ENCODE measurements around the gene DNAH5. TPM values are rescaled to one million over a fixed set of nuclear protein-coding genes. Genes with fewer than 3 reads are reported as not detected.

Gene DNAH5
- total and polyA plus RNA-seq, 2 of the 13 experiments (the other 11 are each of a cell fraction or from before 2014, with no cell fraction given), result 0.09 TPM

DNA sequence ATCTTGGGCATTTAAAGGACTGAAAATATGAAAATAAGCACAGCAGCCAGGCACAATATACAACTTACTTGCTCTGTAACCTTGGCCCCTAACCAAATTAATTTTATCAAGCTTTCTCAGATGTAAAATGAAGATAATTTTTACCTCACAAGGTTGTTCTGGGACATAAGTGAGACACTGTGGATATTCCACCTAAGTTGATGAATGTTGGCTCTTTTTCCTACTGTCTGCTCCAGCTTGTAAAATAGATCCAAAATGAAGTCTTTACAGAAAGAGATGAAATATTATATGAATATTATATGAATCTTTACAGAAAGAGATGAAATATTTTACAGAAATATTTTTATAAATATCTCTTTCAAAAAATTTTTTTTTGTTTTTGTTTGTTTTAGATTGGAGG is 270.1 kb downstream of the DNAH5 start:
- POLR2A ChIA-PET, result no interaction called here
- no peak for TF ChIP-seq NFIC (IDR thresholded peaks at IDR 0.05; ENCODE audit: low read length)
- H3K27ac ChIP-seq (ENCODE audit: extremely low read length, insufficient read depth, low read length), result no peak overlapping the region
- no peak overlapping the region for H2AFZ ChIP-seq (ENCODE audit: low read length)
- no peak overlapping the region for H3K9ac ChIP-seq (ENCODE audit: insufficient read depth, low read depth, low read length)
- no TSS peak for BruUV-seq (replicated peaks)
- H4K20me1 ChIP-seq (ENCODE audit: insufficient read depth, low read length), result no peaks in the 10 kb centered on the region
- H3K4me2 ChIP-seq (ENCODE audit: low read depth, low read length), result no peak overlapping the region
- no peak for ATAC-seq
- H3K27me3 ChIP-seq (ENCODE audit: control insufficient read depth in 1 of 2, insufficient read depth in 2 of 2, low read length in 2 of 2), result no peaks in the 10 kb centered on the region
- H3K4me1 ChIP-seq (ENCODE audit: insufficient read depth, low read length), result no peaks in the 10 kb centered on the region
- H3K36me3 ChIP-seq (replicated peaks in 1 of 2; ENCODE audit: control insufficient read depth in 1 of 2, insufficient read depth in 2 of 2, low read length in 2 of 2), result no peaks in the 10 kb centered on the region
- intact Hi-C loops (cut with micrococcal nuclease; ENCODE audit: unreplicated experiment), result no loop called here
- no peaks in the 10 kb centered on the region for H3K79me2 ChIP-seq (ENCODE audit: insufficient read depth, low read length)
- H3K4me3 ChIP-seq (replicated peaks in 1 of 3; ENCODE audit: insufficient read depth in 1 of 3, low read depth in 2 of 3, low read length in 3 of 3), result no peak overlapping the region
- FAIRE-seq, result no peak
- DNase-seq (ENCODE audit: low spot score), result no peak
- 0 out of 2 replicates have a peak, but pooled peaks cover 9% of the 10 kb centered on the region for H3K9me3 ChIP-seq (ENCODE audit: low read length)
- in situ Hi-C loops (cut with HindIII; ENCODE audit: extremely low pct_ligation_motif_present, low pct_unique_long_range_greater_than_20kb), result no loop called here
- CTCF ChIA-PET (ENCODE audit: low intra/inter-chr PET ratio, low total read pairs), result no interaction called here

DNA sequence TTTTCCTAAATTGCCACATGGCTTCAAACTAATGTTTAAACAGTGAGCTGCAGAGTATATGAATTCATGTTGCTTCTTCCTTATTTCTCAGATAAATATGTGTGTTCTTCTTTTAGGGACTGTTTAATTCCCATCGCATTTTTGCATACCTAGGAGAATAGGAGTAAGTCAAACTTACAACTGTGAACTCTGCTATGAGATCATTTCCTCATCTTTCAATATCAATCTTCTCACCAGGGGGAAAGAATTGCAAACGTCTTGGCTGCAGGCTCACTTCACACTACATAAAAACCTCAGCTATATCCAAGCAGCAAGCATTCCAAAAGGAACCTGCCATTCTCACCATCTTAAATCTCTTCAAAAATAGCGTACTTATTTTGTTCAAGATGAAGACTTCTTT is 271.0 kb downstream of the DNAH5 start:
- 1% methylated on average over 3 of the region's 3 CpGs for WGBS (ENCODE audit: low lambda C conversion rate)
- 0 out of 2 replicates have a peak, but pooled peaks cover 9% of the 10 kb centered on the region for H3K9me3 ChIP-seq (ENCODE audit: low read length)
- BruUV-seq (replicated peaks), result no TSS peak
- FAIRE-seq, result no peak
- DNase-seq (ENCODE audit: low spot score), result no peak
- H3K27ac ChIP-seq (ENCODE audit: extremely low read length, insufficient read depth, low read length), result no peak overlapping the region
- TF ChIP-seq NFE2 (CRISPR knock-in tag; IDR thresholded peaks at IDR 0.05) (no peak), MZF1 (CRISPR knock-in tag; IDR thresholded peaks at IDR 0.05; ENCODE audit: borderline replicate concordance) (no peak), NR2F1 (CRISPR knock-in tag; IDR thresholded peaks at IDR 0.05) (no peak), ZFX (CRISPR knock-in tag; IDR thresholded peaks at IDR 0.05; ENCODE audit: low read depth) (no peak), NFKB2 (CRISPR knock-in tag; IDR thresholded peaks at IDR 0.05; ENCODE audit: borderline replicate concordance) (no peak)
- TF ChIP-seq, protein P1, sequence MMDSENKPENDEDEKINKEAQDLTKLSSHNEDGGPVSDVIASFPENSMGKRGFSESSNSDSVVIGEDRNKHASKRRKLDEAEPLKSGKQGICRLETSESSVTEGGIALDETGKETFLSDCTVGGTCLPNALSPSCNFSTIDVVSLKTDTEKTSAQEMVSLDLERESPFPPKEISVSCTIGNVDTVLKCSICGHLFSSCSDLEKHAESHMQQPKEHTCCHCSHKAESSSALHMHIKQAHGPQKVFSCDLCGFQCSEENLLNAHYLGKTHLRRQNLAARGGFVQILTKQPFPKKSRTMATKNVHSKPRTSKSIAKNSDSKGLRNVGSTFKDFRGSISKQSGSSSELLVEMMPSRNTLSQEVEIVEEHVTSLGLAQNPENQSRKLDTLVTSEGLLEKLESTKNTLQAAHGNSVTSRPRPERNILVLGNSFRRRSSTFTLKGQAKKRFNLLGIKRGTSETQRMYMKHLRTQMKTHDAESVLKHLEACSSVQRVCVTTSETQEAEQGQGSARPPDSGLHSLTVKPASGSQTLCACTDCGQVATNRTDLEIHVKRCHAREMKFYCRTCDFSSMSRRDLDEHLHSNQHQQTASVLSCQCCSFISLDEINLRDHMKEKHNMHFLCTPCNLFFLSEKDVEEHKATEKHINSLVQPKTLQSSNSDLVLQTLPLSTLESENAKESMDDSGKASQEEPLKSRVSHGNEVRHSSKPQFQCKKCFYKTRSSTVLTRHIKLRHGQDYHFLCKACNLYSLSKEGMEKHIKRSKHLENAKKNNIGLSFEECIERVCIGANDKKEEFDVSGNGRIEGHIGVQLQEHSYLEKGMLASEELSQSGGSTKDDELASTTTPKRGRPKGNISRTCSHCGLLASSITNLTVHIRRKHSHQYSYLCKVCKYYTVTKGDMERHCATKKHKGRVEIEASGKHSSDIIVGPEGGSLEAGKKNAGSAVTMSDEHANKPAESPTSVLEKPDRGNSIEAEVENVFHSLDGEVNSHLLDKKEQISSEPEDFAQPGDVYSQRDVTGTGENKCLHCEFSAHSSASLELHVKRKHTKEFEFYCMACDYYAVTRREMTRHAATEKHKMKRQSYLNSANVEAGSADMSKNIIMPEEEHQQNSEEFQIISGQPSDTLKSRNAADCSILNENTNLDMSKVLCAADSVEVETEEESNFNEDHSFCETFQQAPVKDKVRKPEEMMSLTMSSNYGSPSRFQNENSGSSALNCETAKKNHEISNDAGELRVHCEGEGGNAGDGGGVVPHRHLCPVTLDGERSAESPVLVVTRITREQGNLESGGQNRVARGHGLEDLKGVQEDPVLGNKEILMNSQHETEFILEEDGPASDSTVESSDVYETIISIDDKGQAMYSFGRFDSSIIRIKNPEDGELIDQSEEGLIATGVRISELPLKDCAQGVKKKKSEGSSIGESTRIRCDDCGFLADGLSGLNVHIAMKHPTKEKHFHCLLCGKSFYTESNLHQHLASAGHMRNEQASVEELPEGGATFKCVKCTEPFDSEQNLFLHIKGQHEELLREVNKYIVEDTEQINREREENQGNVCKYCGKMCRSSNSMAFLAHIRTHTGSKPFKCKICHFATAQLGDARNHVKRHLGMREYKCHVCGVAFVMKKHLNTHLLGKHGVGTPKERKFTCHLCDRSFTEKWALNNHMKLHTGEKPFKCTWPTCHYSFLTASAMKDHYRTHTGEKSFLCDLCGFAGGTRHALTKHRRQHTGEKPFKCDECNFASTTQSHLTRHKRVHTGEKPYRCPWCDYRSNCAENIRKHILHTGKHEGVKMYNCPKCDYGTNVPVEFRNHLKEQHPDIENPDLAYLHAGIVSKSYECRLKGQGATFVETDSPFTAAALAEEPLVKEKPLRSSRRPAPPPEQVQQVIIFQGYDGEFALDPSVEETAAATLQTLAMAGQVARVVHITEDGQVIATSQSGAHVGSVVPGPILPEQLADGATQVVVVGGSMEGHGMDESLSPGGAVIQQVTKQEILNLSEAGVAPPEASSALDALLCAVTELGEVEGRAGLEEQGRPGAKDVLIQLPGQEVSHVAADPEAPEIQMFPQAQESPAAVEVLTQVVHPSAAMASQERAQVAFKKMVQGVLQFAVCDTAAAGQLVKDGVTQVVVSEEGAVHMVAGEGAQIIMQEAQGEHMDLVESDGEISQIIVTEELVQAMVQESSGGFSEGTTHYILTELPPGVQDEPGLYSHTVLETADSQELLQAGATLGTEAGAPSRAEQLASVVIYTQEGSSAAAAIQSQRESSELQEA (CRISPR knock-in tag; IDR thresholded peaks at IDR 0.05; ENCODE audit: not compliant biosample characterization), result no peak
- TF ChIP-seq, protein P2, sequence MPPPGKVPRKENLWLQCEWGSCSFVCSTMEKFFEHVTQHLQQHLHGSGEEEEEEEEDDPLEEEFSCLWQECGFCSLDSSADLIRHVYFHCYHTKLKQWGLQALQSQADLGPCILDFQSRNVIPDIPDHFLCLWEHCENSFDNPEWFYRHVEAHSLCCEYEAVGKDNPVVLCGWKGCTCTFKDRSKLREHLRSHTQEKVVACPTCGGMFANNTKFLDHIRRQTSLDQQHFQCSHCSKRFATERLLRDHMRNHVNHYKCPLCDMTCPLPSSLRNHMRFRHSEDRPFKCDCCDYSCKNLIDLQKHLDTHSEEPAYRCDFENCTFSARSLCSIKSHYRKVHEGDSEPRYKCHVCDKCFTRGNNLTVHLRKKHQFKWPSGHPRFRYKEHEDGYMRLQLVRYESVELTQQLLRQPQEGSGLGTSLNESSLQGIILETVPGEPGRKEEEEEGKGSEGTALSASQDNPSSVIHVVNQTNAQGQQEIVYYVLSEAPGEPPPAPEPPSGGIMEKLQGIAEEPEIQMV (CRISPR knock-in tag; IDR thresholded peaks at IDR 0.05; ENCODE audit: low read depth), result no peak
- CTCF ChIA-PET (ENCODE audit: low intra/inter-chr PET ratio, low total read pairs), result no interaction called here
- H4K20me1 ChIP-seq (ENCODE audit: insufficient read depth, low read length), result no peaks in the 10 kb centered on the region
- no peaks in the 10 kb centered on the region for H3K79me2 ChIP-seq (ENCODE audit: insufficient read depth, low read length)
- ATAC-seq, result no peak
- POLR2A ChIA-PET, result no interaction called here
- in situ Hi-C loops (cut with HindIII; ENCODE audit: extremely low pct_ligation_motif_present, low pct_unique_long_range_greater_than_20kb), result no loop called here
- H3K9ac ChIP-seq (ENCODE audit: insufficient read depth, low read depth, low read length), result no peak overlapping the region
- intact Hi-C loops (cut with micrococcal nuclease; ENCODE audit: unreplicated experiment), result no loop called here
- no peak overlapping the region for H3K4me3 ChIP-seq (replicated peaks in 1 of 3; ENCODE audit: insufficient read depth in 1 of 3, low read depth in 2 of 3, low read length in 3 of 3)
- H3K27me3 ChIP-seq (ENCODE audit: control insufficient read depth in 1 of 2, insufficient read depth in 2 of 2, low read length in 2 of 2), result no peaks in the 10 kb centered on the region
- no peak overlapping the region for H2AFZ ChIP-seq (ENCODE audit: low read length)
- H3K4me2 ChIP-seq (ENCODE audit: low read depth, low read length), result no peak overlapping the region
- H3K36me3 ChIP-seq (replicated peaks in 1 of 2; ENCODE audit: control insufficient read depth in 1 of 2, insufficient read depth in 2 of 2, low read length in 2 of 2), result no peaks in the 10 kb centered on the region
- no peaks in the 10 kb centered on the region for H3K4me1 ChIP-seq (ENCODE audit: insufficient read depth, low read length)
